ENCODE results near the gene EVC. TPM values are rescaled to one million over a fixed set of nuclear protein-coding genes. Genes with fewer than 3 reads are reported as not detected.

The EVC gene
- 3.0 TPM for total RNA-seq

DNA sequence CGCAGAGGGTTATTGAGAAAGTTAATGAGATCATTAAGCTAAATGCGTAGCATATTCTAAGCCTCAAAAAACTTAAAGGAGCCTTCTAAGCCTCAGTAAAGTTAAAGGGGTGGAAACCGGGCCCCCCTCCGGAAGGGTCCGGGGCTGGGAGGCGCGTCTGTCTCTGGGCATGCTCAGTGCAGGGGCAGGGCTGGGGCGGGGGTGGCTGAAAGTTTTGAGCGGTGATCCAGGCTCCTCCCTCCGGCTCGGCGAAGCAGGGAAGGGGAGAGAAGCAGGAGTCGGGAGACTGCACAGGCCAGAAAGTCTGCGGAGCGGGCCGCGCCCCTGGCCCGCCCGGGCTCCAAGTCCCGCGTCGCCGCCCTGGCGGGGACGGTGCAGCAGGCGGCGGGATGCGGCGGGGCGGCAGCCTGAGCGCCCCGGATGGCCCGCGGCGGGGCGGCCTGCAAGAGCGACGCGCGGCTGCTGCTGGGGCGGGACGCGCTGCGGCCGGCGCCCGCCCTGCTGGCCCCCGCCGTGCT lies at the start of gene EVC:
TSS of gene EVC (plus strand) at position 241 of the 518 bp plus-strand sequence. CDS start at position 421, 180 bp downstream.

DNA sequence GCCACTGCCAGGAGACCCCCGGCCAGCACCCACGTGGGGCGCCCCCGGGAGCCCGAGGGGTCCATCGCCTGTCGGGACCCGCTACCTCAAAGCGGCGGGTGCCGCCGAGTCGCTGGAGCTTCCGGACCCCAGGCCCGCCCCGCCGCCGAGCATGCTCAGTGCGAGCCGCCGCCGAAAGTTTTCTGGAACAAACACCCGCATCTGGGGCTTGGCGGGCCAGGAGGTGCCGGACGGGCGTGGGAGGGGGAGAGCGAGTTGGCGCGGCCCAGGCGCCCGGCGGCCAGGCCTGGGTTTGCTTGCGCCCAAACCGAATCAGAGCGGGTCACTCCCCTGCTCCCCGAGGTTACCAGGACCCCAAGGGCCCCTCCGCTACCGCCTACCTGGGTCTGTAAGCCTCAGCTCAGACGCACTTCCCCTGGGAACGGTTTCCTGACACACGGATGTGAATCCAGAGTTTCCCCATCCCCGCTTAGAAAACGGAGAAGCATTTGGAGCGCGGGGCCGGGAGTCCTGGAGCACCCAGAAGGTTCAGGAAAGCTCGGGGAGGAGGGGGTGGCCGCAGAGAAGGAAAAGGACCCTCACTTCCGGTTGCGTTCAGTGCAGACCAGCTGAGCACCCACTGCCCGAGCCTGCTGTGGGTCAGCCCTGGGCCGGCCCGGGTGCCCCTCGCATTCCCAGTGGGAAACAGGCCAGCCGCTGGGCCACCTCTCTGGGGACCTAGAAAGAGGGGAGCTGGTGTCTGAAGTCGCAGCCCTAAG lies 2.4 kb upstream of the EVC start, which contains the start of gene EVC2:
TSS of gene EVC2 (minus strand) at position 111 of the 758 bp plus-strand sequence. CDS start at position 65, 46 bp downstream.

Other genes with a start within 250 kb of the EVC start
- 1.8 TPM for gene EVC2, start 2.6 kb upstream of the EVC start, total RNA-seq
- gene CRMP1, start 181.9 kb downstream of the EVC start, total RNA-seq = 489 TPM

Measured in diencephalon (tissue), 1 donor.